ENCODE measurements around the gene ABHD14A.

The ABHD14A gene

GRCh38 chr3:52023101-52023770 lies 48.4 kb downstream of the ABHD14A start:
- no peak for ATAC-seq
- no peak for TF ChIP-seq ISL1 (CRISPR knock-in tag; IDR thresholded peaks at IDR 0.05)
- TF ChIP-seq PPARA (CRISPR knock-in tag; IDR thresholded peaks at IDR 0.05; ENCODE audit: borderline replicate concordance), result no peak
- no peak for TF ChIP-seq PATZ1 (CRISPR knock-in tag; IDR thresholded peaks at IDR 0.05; ENCODE audit: borderline replicate concordance)
- no peak for TF ChIP-seq ZNF70 (CRISPR knock-in tag; IDR thresholded peaks at IDR 0.05)
- no peak for TF ChIP-seq TCF4 (CRISPR knock-in tag; IDR thresholded peaks at IDR 0.05; ENCODE audit: borderline replicate concordance)
- TF ChIP-seq ZNF565 (CRISPR knock-in tag; conservative IDR thresholded peaks at IDR 0.05; ENCODE audit: low read depth), result no peak
- TF ChIP-seq, protein P1, sequence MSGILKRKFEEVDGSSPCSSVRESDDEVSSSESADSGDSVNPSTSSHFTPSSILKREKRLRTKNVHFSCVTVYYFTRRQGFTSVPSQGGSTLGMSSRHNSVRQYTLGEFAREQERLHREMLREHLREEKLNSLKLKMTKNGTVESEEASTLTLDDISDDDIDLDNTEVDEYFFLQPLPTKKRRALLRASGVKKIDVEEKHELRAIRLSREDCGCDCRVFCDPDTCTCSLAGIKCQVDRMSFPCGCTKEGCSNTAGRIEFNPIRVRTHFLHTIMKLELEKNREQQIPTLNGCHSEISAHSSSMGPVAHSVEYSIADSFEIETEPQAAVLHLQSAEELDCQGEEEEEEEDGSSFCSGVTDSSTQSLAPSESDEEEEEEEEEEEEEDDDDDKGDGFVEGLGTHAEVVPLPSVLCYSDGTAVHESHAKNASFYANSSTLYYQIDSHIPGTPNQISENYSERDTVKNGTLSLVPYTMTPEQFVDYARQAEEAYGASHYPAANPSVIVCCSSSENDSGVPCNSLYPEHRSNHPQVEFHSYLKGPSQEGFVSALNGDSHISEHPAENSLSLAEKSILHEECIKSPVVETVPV (CRISPR knock-in tag; IDR thresholded peaks at IDR 0.05), result no peak
- no peak for TF ChIP-seq ZFP30 (CRISPR knock-in tag; IDR thresholded peaks at IDR 0.05)

DNA sequence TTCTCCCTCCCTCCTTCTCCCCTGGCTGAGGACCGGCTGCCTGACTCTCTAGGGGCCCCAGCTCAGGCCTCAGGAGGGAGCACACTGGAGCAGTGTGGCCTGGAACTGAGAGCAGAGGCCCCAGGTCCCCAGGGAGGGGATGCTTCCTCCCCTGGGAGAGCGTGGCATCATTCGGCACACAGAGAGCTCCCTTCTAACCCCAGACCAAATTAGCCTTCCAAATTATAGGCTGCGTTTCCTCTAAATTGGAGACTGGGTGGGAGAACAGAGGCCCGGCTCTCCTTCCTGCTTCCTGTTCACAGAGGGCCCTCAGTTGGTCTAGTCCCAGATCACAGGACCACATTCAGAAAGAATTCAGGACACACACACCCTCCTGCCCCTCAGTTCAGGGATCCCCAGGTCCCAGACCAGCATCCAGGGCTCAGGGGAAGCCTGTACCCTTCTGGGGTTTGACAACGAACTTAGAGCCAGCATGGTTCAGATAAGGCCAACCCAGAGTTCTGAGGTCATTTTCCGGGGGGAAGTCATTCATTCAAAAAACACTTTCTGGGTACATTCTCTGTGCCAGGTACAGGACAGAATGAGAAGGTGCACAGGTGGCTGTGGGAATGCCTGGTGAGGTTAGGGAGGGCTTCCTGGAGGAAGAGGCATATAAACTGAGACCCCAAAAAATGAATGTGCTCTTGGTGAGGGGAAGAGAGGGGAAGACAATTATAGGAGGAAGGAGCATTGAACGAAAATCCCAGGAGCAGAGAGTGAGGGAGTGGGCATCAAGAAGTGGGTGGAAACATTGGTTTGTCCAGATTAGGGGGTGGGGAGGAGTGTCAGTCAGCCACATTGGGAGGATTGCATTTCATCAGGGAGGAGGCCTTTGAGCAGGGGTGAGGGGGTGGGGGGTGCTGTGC lies 49.2 kb downstream of the ABHD14A start:
- ATAC-seq, result no peak
- TF ChIP-seq POU6F1 (CRISPR knock-in tag; IDR thresholded peaks at IDR 0.05; ENCODE audit: borderline replicate concordance, low read depth), result no peak
- no peak for TF ChIP-seq PPARA (CRISPR knock-in tag; IDR thresholded peaks at IDR 0.05; ENCODE audit: borderline replicate concordance)
- no peak for TF ChIP-seq TOX (CRISPR knock-in tag; IDR thresholded peaks at IDR 0.05; ENCODE audit: borderline replicate concordance)
- TF ChIP-seq BACH2 (CRISPR knock-in tag; IDR thresholded peaks at IDR 0.05; ENCODE audit: borderline replicate concordance), result no peak
- TF ChIP-seq, protein P2, sequence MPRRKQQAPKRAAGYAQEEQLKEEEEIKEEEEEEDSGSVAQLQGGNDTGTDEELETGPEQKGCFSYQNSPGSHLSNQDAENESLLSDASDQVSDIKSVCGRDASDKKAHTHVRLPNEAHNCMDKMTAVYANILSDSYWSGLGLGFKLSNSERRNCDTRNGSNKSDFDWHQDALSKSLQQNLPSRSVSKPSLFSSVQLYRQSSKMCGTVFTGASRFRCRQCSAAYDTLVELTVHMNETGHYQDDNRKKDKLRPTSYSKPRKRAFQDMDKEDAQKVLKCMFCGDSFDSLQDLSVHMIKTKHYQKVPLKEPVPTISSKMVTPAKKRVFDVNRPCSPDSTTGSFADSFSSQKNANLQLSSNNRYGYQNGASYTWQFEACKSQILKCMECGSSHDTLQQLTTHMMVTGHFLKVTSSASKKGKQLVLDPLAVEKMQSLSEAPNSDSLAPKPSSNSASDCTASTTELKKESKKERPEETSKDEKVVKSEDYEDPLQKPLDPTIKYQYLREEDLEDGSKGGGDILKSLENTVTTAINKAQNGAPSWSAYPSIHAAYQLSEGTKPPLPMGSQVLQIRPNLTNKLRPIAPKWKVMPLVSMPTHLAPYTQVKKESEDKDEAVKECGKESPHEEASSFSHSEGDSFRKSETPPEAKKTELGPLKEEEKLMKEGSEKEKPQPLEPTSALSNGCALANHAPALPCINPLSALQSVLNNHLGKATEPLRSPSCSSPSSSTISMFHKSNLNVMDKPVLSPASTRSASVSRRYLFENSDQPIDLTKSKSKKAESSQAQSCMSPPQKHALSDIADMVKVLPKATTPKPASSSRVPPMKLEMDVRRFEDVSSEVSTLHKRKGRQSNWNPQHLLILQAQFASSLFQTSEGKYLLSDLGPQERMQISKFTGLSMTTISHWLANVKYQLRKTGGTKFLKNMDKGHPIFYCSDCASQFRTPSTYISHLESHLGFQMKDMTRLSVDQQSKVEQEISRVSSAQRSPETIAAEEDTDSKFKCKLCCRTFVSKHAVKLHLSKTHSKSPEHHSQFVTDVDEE (CRISPR knock-in tag; IDR thresholded peaks at IDR 0.05), result no peak
- TF ChIP-seq CREB5 (CRISPR knock-in tag; IDR thresholded peaks at IDR 0.05; ENCODE audit: low read depth), result no peak
- no peak for TF ChIP-seq ZNF70 (CRISPR knock-in tag; IDR thresholded peaks at IDR 0.05)
- TF ChIP-seq ZNF565 (CRISPR knock-in tag; conservative IDR thresholded peaks at IDR 0.05; ENCODE audit: low read depth), result no peak
- no peak for TF ChIP-seq PATZ1 (CRISPR knock-in tag; IDR thresholded peaks at IDR 0.05; ENCODE audit: borderline replicate concordance)
- TF ChIP-seq OSR1 (CRISPR knock-in tag; IDR thresholded peaks at IDR 0.05), result no peak

Measured in SK-N-SH treated with all-trans-retinoic acid at 6 μM for 48 hours (cell line).